ENCODE measurements around the gene NOL4L.
A peak's percentile ranks its signal among the peaks of the same experiment; 100 is the strongest.

The NOL4L gene

GRCh38 chr20:32629813-32630212 is 44.7 kb upstream of the NOL4L start:
- H3K4me3 ChIP-seq (ENCODE audit: low read depth, low read length), result no peak overlapping the region
- TF ChIP-seq MAX (IDR thresholded peaks at IDR 0.05; ENCODE audit: low read depth, low read length) (no peak), CTCF (IDR thresholded peaks at IDR 0.05; ENCODE audit: low read depth, low read length) (no peak), MYC (IDR thresholded peaks at IDR 0.05; ENCODE audit: low read depth, low read length) (no peak), POLR2A (IDR thresholded peaks at IDR 0.05; ENCODE audit: extremely low read depth, insufficient read length) (no peak)
- no peak for DNase-seq (ENCODE audit: low read depth)

GRCh38 chr20:32628960-32629530 is 43.9 kb upstream of the NOL4L start:
- no peak for DNase-seq (ENCODE audit: low read depth)
- TF ChIP-seq POLR2A (IDR thresholded peaks at IDR 0.05; ENCODE audit: extremely low read depth, insufficient read length), result no peak
- H3K4me3 ChIP-seq (ENCODE audit: low read depth, low read length), result no peak overlapping the region

GRCh38 chr20:32626859-32627636 is 41.9 kb upstream of the NOL4L start:
- H3K4me3 ChIP-seq (ENCODE audit: low read depth, low read length), result peak overlapping the region; percentile 17
- TF ChIP-seq MAX (IDR thresholded peaks at IDR 0.05; ENCODE audit: low read depth, low read length) (no peak), POLR2A (IDR thresholded peaks at IDR 0.05; ENCODE audit: extremely low read depth, insufficient read length) (no peak)
- DNase-seq (ENCODE audit: low read depth), result peak; percentile 64

- no peak for DNase-seq (ENCODE audit: low read depth)
- H3K4me3 ChIP-seq (ENCODE audit: low read depth, low read length), result no peak overlapping the region
- no peak for TF ChIP-seq CTCF (IDR thresholded peaks at IDR 0.05; ENCODE audit: low read depth, low read length)
Observed at GRCh38 chr20:32626407-32626806, 41.3 kb upstream of the NOL4L start.

- DNase-seq (ENCODE audit: low read depth), result no peak
- H3K4me3 ChIP-seq (ENCODE audit: low read depth, low read length), result no peak overlapping the region
- no peak for TF ChIP-seq MAX (IDR thresholded peaks at IDR 0.05; ENCODE audit: low read depth, low read length)
- no peak for TF ChIP-seq POLR2A (IDR thresholded peaks at IDR 0.05; ENCODE audit: extremely low read depth, insufficient read length)
- no peak for TF ChIP-seq CTCF (IDR thresholded peaks at IDR 0.05; ENCODE audit: low read depth, low read length)
- TF ChIP-seq MYC (IDR thresholded peaks at IDR 0.05; ENCODE audit: low read depth, low read length), result no peak
Observed at GRCh38 chr20:32625996-32626395, 40.9 kb upstream of the NOL4L start.

- TF ChIP-seq CTCF (IDR thresholded peaks at IDR 0.05; ENCODE audit: low read depth, low read length) (no peak), MYC (IDR thresholded peaks at IDR 0.05; ENCODE audit: low read depth, low read length) (no peak), MAX (IDR thresholded peaks at IDR 0.05; ENCODE audit: low read depth, low read length) (no peak), POLR2A (IDR thresholded peaks at IDR 0.05; ENCODE audit: extremely low read depth, insufficient read length) (no peak)
- no peak for DNase-seq (ENCODE audit: low read depth)
- no peak overlapping the region for H3K4me3 ChIP-seq (ENCODE audit: low read depth, low read length)
Observed at GRCh38 chr20:32624687-32625345, 39.7 kb upstream of the NOL4L start.

Data from NB4 (cell line).